22Rv1 (cell line): ENCODE results near the gene FAM162B.

Source experiments
- ZFX ChIP-seq: fragments of 450-650 bp; IDR thresholded peaks from 2 replicates; pipeline ENCODE4 v1.6.1; 2017; ENCODE audit warnings: antibody characterized with exemption, borderline replicate concordance
- TF ChIP-seq, protein P1 (sequence below): fragments of 450-650 bp; IDR thresholded peaks from 2 replicates; pipeline ENCODE4 v1.5.1; 2017; ENCODE audit warnings: mild to moderate bottlenecking

DNA sequence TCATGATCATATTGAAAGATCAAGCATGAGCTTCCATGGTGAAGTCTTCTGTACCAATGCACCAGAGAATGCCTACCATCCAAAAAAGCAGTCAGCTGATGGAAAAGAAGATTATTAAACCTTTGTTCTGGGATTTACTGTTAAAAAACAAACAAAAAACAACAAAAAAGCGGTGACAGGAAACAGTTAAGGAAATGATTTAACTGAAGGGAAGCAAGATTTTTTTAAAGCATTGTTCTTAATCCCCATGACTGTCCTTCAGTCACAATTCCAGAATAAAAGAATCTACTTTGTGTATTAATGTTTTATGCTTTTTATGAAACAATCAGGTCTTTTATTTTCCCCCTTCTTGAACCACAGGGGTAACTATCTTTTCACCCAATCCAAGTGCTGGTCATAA lies 23.9 kb downstream of the FAM162B start:
- TF ChIP-seq, protein P1, sequence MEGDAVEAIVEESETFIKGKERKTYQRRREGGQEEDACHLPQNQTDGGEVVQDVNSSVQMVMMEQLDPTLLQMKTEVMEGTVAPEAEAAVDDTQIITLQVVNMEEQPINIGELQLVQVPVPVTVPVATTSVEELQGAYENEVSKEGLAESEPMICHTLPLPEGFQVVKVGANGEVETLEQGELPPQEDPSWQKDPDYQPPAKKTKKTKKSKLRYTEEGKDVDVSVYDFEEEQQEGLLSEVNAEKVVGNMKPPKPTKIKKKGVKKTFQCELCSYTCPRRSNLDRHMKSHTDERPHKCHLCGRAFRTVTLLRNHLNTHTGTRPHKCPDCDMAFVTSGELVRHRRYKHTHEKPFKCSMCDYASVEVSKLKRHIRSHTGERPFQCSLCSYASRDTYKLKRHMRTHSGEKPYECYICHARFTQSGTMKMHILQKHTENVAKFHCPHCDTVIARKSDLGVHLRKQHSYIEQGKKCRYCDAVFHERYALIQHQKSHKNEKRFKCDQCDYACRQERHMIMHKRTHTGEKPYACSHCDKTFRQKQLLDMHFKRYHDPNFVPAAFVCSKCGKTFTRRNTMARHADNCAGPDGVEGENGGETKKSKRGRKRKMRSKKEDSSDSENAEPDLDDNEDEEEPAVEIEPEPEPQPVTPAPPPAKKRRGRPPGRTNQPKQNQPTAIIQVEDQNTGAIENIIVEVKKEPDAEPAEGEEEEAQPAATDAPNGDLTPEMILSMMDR, result no peak
- TF ChIP-seq ZFX, result no peak
